GM12878 (cell line): ENCODE measurements around the gene STK32B. TPM values are rescaled to one million over a fixed set of nuclear protein-coding genes. Genes with fewer than 3 reads are reported as not detected.

Experiments
- ATAC-seq: fragments of 200-7000 bp; cut with Tn5 transposase; 3 replicates; pipeline ENCODE4 v1.9.1; 2020; ENCODE audit warnings: mild to moderate bottlenecking, moderate library complexity
- BruUV-seq: library from RNA; stranded (reverse); fragments of 400-500 nt; replicated peaks from 2 replicates; lab custom pipeline; 2021; lab: Mats Ljungman, UMichigan
- CTCF ChIA-PET: fragments of 300-600 bp; sonication (Branson Sonifier 250); formaldehyde crosslinking; extraction: SDS; loops from one replicate; lab custom pipeline; 2021; ENCODE audit warnings: inconsistent platforms; lab: Yijun Ruan, JAX
- POLR2A ChIA-PET: fragments of 350-600 bp; formaldehyde crosslinking; extraction: SDS; loops from one replicate; lab custom pipeline; 2021; ENCODE audit warnings: inconsistent platforms; lab: Charles Lee
- RAD21 ChIA-PET: fragments of 300-600 bp; sonication (Branson Sonifier 250); formaldehyde crosslinking; loops from one replicate; lab custom pipeline; 2023; ENCODE audit warnings: antibody characterized with exemption; ENCODE audit not compliant: unreplicated experiment; lab: Charles Lee
- SMC1A ChIA-PET: fragments of 300-600 bp; sonication (Branson Sonifier 250); formaldehyde crosslinking; loops from one replicate; lab custom pipeline; 2023; ENCODE audit not compliant: unreplicated experiment, uncharacterized antibody; lab: Charles Lee
- DNase-seq: peaks from one replicate; pipeline ENCODE4 v3.0.0-alpha.2; 2011; ENCODE audit warnings: low read depth, low spot score
- FAIRE-seq: peaks from 3 replicates; lab custom pipeline; 2011; peaks lifted over from hg19 to GRCh38; lab: Jason Lieb, UNC
- H2AFZ ChIP-seq: 2 replicates; pipeline ENCODE4 v1.6.0; 2011; ENCODE audit warnings: low read depth, low read length, control low read depth; ENCODE audit not compliant: control insufficient read depth
- H3K27ac ChIP-seq: 2 replicates; pipeline ENCODE4 v1.5.1; 2011; ENCODE audit warnings: control low read depth; ENCODE audit not compliant: control insufficient read depth, insufficient read depth
- H3K27me3 ChIP-seq, 2 experiments: replicated peaks in 1 of 2; 2 replicates each; pipeline versions ENCODE4 v1.6.0 to v1.6.1; 2011; ENCODE audit warnings: low read length in 1 of 2; ENCODE audit not compliant: control insufficient read depth in 2 of 2, insufficient read depth in 2 of 2
- H3K36me3 ChIP-seq, 2 experiments: 2 replicates each; pipeline ENCODE4 v1.5.1; 2011; ENCODE audit warnings: low read length in 1 of 2; ENCODE audit not compliant: control insufficient read depth in 2 of 2, insufficient read depth in 2 of 2
- H3K4me1 ChIP-seq: 2 replicates; pipeline ENCODE4 v1.6.1; 2011; ENCODE audit warnings: mild to moderate bottlenecking, low read length, moderate library complexity, mixed read lengths; ENCODE audit not compliant: control insufficient read depth, insufficient read depth
- H3K4me2 ChIP-seq: 2 replicates; pipeline ENCODE4 v1.6.0; 2011; ENCODE audit warnings: control low read depth; ENCODE audit not compliant: control insufficient read depth, insufficient read depth
- H3K4me3 ChIP-seq: fragments of 200-600 bp; sonication (generic); 2 replicates; pipeline ENCODE4 v1.5.1; 2016
- H3K79me2 ChIP-seq: 2 replicates; pipeline ENCODE4 v1.6.0; 2011; ENCODE audit warnings: low read length; ENCODE audit not compliant: control insufficient read depth, insufficient read depth
- H3K9ac ChIP-seq: 2 replicates; pipeline ENCODE4 v1.8.0; 2011; ENCODE audit warnings: low read length, control low read depth, mixed read lengths; ENCODE audit not compliant: control insufficient read depth, insufficient read depth
- H3K9me3 ChIP-seq: replicated peaks from 3 replicates; pipeline ENCODE4 v1.5.1; 2011; ENCODE audit warnings: mild to moderate bottlenecking, low read length; ENCODE audit not compliant: control insufficient read depth, insufficient read depth
- H4K20me1 ChIP-seq: 2 replicates; pipeline ENCODE4 v1.6.0; 2011; ENCODE audit not compliant: control insufficient read depth, insufficient read depth
- BCLAF1 ChIP-seq: fragments of 450-650 bp; IDR thresholded peaks from 2 replicates; pipeline ENCODE4 v1.6.1; 2017; ENCODE audit warnings: antibody characterized with exemption, mild to moderate bottlenecking, moderate library complexity
- CEBPB ChIP-seq, 2 experiments: fragments of 150-350 bp in 1 of 2; IDR thresholded peaks; 2 replicates each; pipeline ENCODE4 v1.6.1; 2012 to 2014; ENCODE audit warnings: low read depth in 2 of 2, low read length in 2 of 2, borderline replicate concordance in 1 of 2, inconsistent platforms in 1 of 2
- GABPA ChIP-seq: IDR thresholded peaks from 2 replicates; pipeline ENCODE4 v1.6.1; 2014; ENCODE audit warnings: antibody characterized with exemption, low read depth, mild to moderate bottlenecking, inconsistent platforms
- JUND ChIP-seq: IDR thresholded peaks from 2 replicates; pipeline ENCODE4 v1.6.1; 2012; ENCODE audit warnings: low read depth, mild to moderate bottlenecking, low read length, improper control_type of control experiment, moderate library complexity
- LARP7 ChIP-seq: fragments of 450-650 bp; IDR thresholded peaks from 2 replicates; pipeline ENCODE4 v1.6.1; 2017; ENCODE audit warnings: mild to moderate bottlenecking
- MEF2B ChIP-seq: fragments of 450-650 bp; IDR thresholded peaks from 2 replicates; pipeline ENCODE4 v1.6.1; 2018; ENCODE audit warnings: mild to moderate bottlenecking, moderate library complexity; ENCODE audit not compliant: partially characterized antibody, poor library complexity, severe bottlenecking
- MYC ChIP-seq: IDR thresholded peaks from 2 replicates; pipeline ENCODE4 v1.6.1; 2011; ENCODE audit warnings: mild to moderate bottlenecking, low read length, moderate library complexity, inconsistent platforms; ENCODE audit not compliant: insufficient read depth, insufficient replicate concordance, insufficient read length, severe bottlenecking
- NFIC ChIP-seq: IDR thresholded peaks from 2 replicates; pipeline ENCODE4 v1.6.1; 2012; ENCODE audit warnings: low read depth, mild to moderate bottlenecking, inconsistent platforms, low read length, moderate library complexity
- NFYB ChIP-seq: IDR thresholded peaks from 2 replicates; pipeline ENCODE4 v1.6.1; 2011; ENCODE audit warnings: low read depth, mild to moderate bottlenecking, low read length, improper control_type of control experiment, moderate library complexity; ENCODE audit not compliant: insufficient read depth
- NR2F1 ChIP-seq: fragments of 450-650 bp; conservative IDR thresholded peaks from 2 replicates; pipeline ENCODE4 v1.6.1; 2017; ENCODE audit warnings: mild to moderate bottlenecking
- PAX5 ChIP-seq: IDR thresholded peaks from 2 replicates; pipeline ENCODE4 v1.6.1; 2011; ENCODE audit warnings: low read depth, low read length, borderline replicate concordance
- POLR2AphosphoS5 ChIP-seq: IDR thresholded peaks from 2 replicates; pipeline ENCODE4 v1.6.1; 2011; ENCODE audit warnings: mild to moderate bottlenecking, low read length, inconsistent platforms
- RB1 ChIP-seq: fragments of 450-650 bp; formaldehyde crosslinking; IDR thresholded peaks from 2 replicates; pipeline ENCODE4 v1.6.1; 2017; ENCODE audit warnings: mild to moderate bottlenecking, borderline replicate concordance
- SMARCA5 ChIP-seq: fragments of 450-650 bp; IDR thresholded peaks from 2 replicates; pipeline ENCODE4 v1.6.1; 2017; ENCODE audit warnings: mild to moderate bottlenecking
- SMC3 ChIP-seq: IDR thresholded peaks from 2 replicates; pipeline ENCODE4 v1.6.1; 2011; ENCODE audit warnings: low read length, improper control_type of control experiment, borderline replicate concordance
- SREBF2 ChIP-seq: IDR thresholded peaks from 2 replicates; pipeline ENCODE4 v1.6.1; 2012; ENCODE audit warnings: mild to moderate bottlenecking, low read length
- TAF1 ChIP-seq: IDR thresholded peaks from 2 replicates; pipeline ENCODE4 v1.6.1; 2011; ENCODE audit warnings: mild to moderate bottlenecking, low read depth, low read length, borderline replicate concordance
- ZNF274 ChIP-seq: IDR thresholded peaks from one replicate; pipeline ENCODE4 v1.8.0; 2011; ENCODE audit not compliant: insufficient read length, insufficient read depth
- ZSCAN29 ChIP-seq: fragments of 450-650 bp; IDR thresholded peaks from 2 replicates; pipeline ENCODE4 v1.6.1; 2017; ENCODE audit warnings: mild to moderate bottlenecking, moderate library complexity
- WGBS: methylation state at CpG from one replicate; pipeline ENCODE4 v1.1.6; 2016; ENCODE audit warnings: low lambda C conversion rate; ENCODE audit not compliant: insufficient replicate concordance, insufficient coverage; ENCODE audit errors: missing lambda C conversion rate; 5-methylcytosine and 5-hydroxymethylcytosine counted together
- in situ Hi-C: fragments of 300-500 bp; cut with MboI; formaldehyde crosslinking; loops from 9 replicates; pipeline ENCODE4 v1.14.3; 2018; ENCODE audit warnings: mixed read lengths
- intact Hi-C: fragments of 100-400 bp; cut with micrococcal nuclease; formaldehyde crosslinking; loops from one replicate; pipeline ENCODE4 v1.14.2; 2022; ENCODE audit not compliant: unreplicated experiment
- polyA plus RNA-seq, 11 experiments: library from polyadenylated mRNA; depleted of rRNA in 4 of 11; unstranded in 6 of 11; stranded (reverse) in 5 of 11; fragments of >200 nt; fragmentation: Nextera tagmentation in 4 of 11; fragmentation: Illumina TruSeq in 1 of 11; extraction: Ambion mirVana in 4 of 11; extraction: Trizol in 1 of 11; gene quantifications; 1 replicate in 1 of 11; 2 replicates in 10 of 11; pipeline versions ENCODE4 v1.2.1 to v1.2.3, GENCODE V29; 2011 to 2016; ENCODE audit warnings: inconsistent platforms in 2 of 11, missing spikeins in 2 of 11, low read depth in 1 of 11
- total RNA-seq, 4 experiments: library from RNA; depleted of rRNA in 3 of 4; stranded (reverse); fragments of >200 nt in 3 of 4; fragmentation: Illumina TruSeq in 1 of 4; extraction: Trizol in 1 of 4; gene quantifications; 2 replicates each; pipeline versions ENCODE4 v1.2.1 to v1.2.3, GENCODE V29; 2013 to 2021

The STK32B gene
- total and polyA plus RNA-seq, 10 of the 15 experiments (the other 5 are each of a cell fraction or from before 2014, with no cell fraction given) = 0.04 to 0.12 (median 0.08) TPM; not detected in 7

GRCh38 chr4:5517372-5517771 lies 466.1 kb downstream of the STK32B start:
- BruUV-seq = no TSS peak
- H3K79me2 ChIP-seq = no peaks in the 10 kb centered on the region
- no peaks in the 10 kb centered on the region for H3K4me1 ChIP-seq
- no peaks in the 10 kb centered on the region for H3K9me3 ChIP-seq
- H3K9ac ChIP-seq = no peak overlapping the region
- H3K4me3 ChIP-seq = no peak overlapping the region
- no peak for ATAC-seq
- in situ Hi-C loops = no loop called here
- no peaks in the 10 kb centered on the region for H4K20me1 ChIP-seq
- TF ChIP-seq SMARCA5 = no peak
- TF ChIP-seq RB1 = no peak
- no peak for TF ChIP-seq CEBPB (IDR thresholded peaks at IDR 0.05; ENCODE audit: borderline replicate concordance in 1 of 2, low read depth in 2 of 2, low read length in 2 of 2)
- no peak for TF ChIP-seq TAF1
- TF ChIP-seq JUND = no peak
- TF ChIP-seq SMC3 = no peak
- no peak for TF ChIP-seq ZSCAN29
- TF ChIP-seq NFYB = no peak
- no peak for TF ChIP-seq PAX5
- TF ChIP-seq NFIC = no peak
- TF ChIP-seq ZNF274 = no peak
- TF ChIP-seq LARP7 = no peak
- no peak for TF ChIP-seq MYC
- TF ChIP-seq NR2F1 = no peak
- TF ChIP-seq BCLAF1 = no peak
- no peak for TF ChIP-seq MEF2B
- no peak for TF ChIP-seq POLR2AphosphoS5
- no peak for TF ChIP-seq SREBF2
- TF ChIP-seq GABPA = no peak
- TF ChIP-seq, all 136 proteins: peak for 0
- H3K27ac ChIP-seq = no peak overlapping the region
- H3K27me3 ChIP-seq = no peaks in the 10 kb centered on the region
- no peak for FAIRE-seq
- no peaks in the 10 kb centered on the region for H3K36me3 ChIP-seq
- intact Hi-C loops = no loop called here
- WGBS = 45% methylated on average over 4 of the region's 4 CpGs
- RAD21 ChIA-PET = no interaction called here
- no peak overlapping the region for H3K4me2 ChIP-seq
- CTCF ChIA-PET = no interaction called here
- SMC1A ChIA-PET = no interaction called here
- H2AFZ ChIP-seq = no peak overlapping the region
- no peak for DNase-seq
- POLR2A ChIA-PET = no interaction called here
